GM18867 (cell line): ENCODE measurements around the gene FADS2.

Experiments used
- ATAC-seq: cut with Tn5 transposase; IDR thresholded peaks from one replicate; pipeline ENCODE4 v1.9.1; 2021; ENCODE audit warnings: mild to moderate bottlenecking, moderate library complexity; ENCODE audit not compliant: unreplicated experiment

The FADS2 gene

DNA sequence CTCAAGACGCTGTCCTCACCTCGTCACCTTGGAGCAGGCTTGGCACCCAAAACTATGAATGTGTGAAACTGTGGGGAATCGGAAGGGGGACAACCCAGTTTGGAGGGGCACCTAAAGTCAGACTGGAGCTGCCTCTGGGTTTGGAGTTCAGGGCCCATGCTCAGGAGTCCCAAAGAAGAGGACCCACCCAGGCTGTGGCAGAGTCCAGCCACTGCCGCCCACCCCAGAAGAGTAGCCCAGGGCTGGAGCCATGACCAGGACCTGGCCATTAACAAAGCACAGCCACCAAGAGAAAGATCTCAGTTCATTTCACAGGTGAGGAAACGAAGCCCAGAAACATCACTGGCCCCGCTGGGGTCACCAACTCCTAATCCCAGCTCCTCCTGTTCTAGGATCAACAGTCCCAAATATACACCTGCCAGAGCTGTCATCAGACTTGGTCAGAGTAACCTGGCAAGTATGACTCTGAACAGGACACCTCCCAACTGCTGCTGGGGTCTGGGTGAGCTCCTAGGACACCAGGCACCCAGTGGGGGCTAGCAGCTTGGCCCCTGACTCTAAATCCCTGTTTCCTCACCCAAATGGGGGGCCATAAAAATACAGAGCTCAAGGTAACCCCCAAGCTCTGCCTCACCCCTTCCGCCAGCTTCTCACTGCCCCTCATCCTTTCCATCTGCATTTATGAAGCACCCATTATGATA, 86.5 kb downstream of the FADS2 start:
- no peak for ATAC-seq

DNA sequence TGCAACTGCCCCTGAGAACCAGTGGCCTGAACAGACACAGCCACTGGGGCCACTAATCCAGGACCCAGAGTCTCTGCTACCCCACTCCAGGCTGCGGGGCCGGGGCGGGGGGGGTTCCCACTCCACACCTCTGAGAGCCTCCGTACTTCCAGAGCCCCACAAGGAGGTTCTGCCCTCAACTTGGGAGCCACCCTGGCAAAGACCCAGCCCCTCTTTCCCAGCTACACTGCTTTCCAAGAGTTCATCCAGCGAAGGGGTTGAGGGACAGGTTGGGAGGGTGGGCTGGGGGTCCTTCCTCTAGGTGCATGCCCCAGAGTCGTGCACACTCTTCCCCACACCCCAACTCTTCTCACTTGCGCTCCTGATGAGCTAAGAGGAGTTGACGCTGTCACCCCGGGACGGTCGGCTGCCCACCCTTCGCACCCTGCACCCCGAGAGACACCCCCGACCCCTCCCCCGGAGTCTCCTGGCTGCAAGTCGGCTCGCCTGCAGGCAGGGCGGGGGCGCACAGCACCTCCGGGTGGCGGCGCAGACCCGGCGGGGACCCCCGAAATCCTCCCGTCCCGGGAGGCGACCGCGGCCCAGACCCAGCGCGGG, 88.7 kb downstream of the FADS2 start:
- no peak for ATAC-seq
